Peyer's patch (tissue), 4 donors: ENCODE results near the gene CACNA2D3.

ENCODE experiments used
- POLR2A ChIP-seq, 2 donors: fragments of 450-650 bp; IDR thresholded peaks; one replicate each; pipeline ENCODE4 v1.5.1; 2017; ENCODE audit warnings: antibody characterized with exemption in 2 of 2, mild to moderate bottlenecking in 2 of 2, moderate library complexity in 2 of 2
- TF ChIP-seq, protein P1 (sequence below), 6 experiments: fragments of 450-650 bp in 4 of 6; fragments of 200-600 bp in 2 of 6; sonication (generic) in 1 of 6; IDR thresholded peaks; one replicate each; pipeline ENCODE4 v1.5.1; 2017 to 2019; ENCODE audit warnings: antibody characterized with exemption in 6 of 6, mild to moderate bottlenecking in 3 of 6, moderate library complexity in 1 of 6

DNA sequence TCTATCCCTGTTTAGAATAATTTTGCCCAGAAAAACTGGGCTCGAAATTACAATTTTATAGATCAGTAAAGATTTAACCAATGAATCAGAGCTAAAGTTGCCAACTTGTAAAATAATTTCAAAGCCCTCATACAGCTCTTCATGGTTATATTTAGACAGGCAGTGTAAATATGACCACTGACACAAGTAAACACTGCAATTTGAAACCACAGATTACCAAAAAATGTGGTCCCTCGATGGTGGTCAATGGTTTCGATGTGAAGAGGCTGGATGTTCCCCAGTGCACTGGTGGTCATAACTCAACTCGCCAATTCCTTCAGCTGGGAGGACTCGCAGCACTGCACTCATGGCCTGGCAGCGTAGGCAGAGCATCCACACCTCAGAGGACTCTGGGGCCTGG is 776.9 kb downstream of the CACNA2D3 start:
- TF ChIP-seq, protein P1, sequence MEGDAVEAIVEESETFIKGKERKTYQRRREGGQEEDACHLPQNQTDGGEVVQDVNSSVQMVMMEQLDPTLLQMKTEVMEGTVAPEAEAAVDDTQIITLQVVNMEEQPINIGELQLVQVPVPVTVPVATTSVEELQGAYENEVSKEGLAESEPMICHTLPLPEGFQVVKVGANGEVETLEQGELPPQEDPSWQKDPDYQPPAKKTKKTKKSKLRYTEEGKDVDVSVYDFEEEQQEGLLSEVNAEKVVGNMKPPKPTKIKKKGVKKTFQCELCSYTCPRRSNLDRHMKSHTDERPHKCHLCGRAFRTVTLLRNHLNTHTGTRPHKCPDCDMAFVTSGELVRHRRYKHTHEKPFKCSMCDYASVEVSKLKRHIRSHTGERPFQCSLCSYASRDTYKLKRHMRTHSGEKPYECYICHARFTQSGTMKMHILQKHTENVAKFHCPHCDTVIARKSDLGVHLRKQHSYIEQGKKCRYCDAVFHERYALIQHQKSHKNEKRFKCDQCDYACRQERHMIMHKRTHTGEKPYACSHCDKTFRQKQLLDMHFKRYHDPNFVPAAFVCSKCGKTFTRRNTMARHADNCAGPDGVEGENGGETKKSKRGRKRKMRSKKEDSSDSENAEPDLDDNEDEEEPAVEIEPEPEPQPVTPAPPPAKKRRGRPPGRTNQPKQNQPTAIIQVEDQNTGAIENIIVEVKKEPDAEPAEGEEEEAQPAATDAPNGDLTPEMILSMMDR (IDR thresholded peaks at IDR 0.05), result no peak
- TF ChIP-seq POLR2A (IDR thresholded peaks at IDR 0.05), result no peak
